HG02623 (cell line): ENCODE data around the gene DIO3.

Experiments
- ATAC-seq: cut with Tn5 transposase; IDR thresholded peaks from one replicate; pipeline ENCODE4 v1.9.1; 2021; ENCODE audit warnings: moderate library complexity; ENCODE audit not compliant: unreplicated experiment

Gene DIO3

DNA sequence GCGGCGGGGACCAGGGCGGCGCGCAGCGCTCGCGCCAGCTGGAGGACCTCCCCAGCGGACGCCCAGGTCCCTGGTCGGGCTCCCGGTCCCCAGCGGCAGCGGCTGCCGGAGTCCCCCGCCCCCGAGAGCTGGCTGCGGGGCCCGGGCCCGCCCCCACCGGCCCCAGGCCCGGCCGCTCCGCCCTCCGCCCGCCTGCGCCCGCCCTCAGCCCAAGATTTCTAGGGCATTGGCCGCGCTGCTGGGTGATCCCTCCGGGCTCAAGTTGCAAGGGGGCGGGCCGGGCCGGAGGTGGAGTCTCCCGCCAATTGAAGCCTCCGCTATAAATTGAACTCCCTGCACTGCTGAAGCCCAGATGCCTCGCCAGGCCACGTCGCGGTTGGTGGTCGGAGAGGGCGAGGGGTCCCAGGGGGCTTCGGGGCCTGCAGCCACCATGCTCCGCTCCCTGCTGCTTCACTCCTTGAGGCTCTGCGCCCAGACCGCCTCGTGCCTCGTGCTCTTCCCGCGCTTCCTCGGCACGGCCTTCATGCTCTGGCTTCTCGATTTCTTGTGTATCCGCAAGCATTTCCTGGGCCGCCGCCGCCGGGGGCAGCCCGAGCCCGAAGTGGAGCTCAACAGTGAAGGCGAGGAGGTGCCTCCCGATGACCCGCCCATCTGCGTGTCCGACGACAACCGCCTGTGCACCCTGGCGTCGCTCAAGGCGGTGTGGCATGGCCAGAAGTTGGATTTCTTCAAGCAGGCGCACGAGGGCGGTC, at the start of gene DIO3:
Gene DIO3 (plus strand): TSS at position 351 of the 752 bp plus-strand sequence.
- no peak for ATAC-seq

DNA sequence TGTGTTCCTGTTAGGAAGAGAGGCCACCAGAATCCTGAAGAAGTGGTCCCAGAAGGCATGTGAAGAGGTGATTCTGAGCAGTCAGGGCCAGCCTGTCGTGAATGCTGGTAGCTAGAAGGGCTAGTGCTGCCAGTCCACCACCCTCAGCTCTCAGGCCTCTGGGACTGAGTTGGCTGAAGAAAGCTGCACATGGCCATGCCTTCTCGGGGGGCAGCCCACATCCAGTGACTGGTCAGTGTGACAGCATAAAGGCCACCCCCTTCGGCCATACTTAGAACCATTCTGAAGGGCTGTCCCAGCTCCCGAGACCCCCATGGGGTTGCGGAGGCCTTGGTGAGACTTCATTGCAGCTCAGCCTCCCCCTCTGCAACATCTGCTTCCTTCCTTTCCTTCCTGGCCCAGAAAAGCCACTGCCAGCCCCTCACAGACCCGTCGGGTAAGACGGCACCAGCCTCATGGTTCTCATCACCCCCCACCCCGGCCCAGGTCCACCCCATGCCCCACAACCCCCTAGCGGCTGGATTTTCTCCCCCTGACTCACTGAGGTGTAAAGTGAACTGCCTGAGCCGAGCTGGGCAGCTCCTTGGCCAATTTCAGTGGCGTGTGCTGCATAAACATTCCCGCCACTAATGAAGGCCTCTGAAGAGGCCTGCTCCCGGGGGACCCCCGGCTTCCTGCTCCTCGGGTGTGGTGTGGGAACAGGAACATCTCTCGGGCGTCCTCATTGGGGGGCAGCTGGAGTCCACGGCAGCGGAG, 49.5 kb upstream of the DIO3 start:
- no peak for ATAC-seq

DNA sequence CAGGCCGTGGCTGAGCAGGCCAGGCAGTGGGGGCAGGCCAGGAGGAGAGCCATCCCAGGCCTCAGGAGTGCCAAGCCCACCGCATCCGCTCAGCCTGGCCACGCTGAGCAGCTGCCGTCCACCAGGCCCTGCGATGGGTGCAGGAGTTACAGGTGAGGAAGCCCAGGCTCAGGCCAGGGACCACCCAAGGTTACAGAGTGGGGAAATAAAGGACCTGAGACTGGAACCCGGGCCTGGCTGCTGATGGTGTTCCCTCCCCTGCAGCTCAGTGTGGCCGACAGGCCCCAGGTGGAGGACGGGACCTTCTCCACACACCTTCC, 49.0 kb upstream of the DIO3 start:
- ATAC-seq: no peak

DNA sequence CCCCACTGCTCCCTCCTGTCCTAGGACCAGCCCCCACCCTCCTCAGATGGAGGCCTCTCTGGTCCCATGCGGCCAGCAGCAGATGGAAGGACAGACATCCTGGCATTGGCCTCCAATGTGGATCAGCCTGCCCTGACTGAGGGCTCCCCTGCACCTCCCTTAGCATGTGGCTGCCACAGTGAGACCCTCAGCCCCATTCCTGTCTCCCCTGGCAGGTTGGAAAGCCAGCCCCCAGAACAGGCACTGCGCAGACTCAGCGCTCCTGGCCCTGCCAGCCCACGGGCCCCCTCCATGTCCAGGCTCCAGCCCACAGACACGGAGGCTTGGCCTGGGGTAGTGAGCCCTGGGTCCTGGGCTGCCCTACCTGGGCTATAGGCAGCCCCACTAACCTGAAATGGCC, 47.2 kb upstream of the DIO3 start:
- ATAC-seq: no peak

DNA sequence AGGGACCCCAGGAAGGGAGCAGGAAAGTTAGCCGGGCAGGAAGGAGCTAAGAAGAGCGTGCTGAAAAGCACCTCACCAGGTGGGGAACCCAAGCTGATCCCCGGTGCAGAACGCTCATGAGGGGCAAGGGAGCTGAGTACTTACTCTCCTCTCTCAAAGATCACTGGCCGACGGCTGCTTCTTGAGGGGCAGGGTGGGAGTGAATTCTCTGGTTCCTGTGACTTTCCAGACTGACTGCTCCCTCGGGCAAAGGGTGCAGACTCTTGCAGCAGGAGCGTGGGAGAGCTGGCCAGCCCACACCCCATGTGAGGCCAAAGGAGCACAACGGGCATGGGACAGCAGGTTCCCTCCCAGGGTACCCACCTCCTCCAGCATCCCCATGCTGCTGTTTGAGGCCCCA, 44.9 kb upstream of the DIO3 start:
- no peak for ATAC-seq

DNA sequence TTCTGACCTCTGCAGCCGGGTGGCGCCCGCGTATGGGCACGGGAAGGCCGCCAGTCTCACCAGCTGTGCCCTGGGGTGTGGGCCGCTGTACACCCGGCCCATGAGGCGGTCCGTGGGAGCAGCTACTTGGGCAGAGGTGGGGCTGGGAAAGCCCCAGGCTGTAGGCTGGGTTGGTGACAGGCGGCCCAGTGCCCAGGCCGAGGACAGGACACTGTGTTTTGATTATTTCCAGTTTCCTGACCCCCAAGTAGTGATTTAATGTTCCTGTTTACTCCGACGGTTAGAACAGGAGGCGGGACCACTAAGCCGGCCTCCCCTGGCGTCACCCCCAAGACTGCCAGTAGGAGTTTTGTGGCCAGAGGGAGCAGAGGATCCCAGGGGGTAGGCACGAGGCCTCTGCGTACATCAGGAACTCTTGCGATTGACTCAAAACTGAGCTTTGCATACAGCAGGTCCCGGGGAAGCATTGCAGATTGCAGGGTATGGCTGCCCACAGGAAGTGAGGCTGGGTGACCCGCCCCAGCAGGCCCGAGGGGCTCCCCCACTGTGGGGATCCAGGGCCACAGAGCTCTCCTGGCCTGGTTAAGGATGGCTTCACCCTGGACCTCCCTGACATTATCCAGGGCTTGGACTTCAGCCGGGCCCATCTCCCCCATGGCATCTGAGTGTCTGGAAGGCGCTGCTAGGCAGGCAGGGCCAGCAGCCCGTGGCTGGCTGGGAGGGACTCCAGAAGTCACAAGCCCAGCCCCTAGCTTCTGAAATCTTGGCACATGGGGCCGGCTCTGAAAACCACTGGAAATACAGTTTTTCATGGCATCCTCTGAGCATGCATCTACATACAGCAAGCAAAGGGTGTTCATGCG, 42.5 kb upstream of the DIO3 start:
- no peak for ATAC-seq

DNA sequence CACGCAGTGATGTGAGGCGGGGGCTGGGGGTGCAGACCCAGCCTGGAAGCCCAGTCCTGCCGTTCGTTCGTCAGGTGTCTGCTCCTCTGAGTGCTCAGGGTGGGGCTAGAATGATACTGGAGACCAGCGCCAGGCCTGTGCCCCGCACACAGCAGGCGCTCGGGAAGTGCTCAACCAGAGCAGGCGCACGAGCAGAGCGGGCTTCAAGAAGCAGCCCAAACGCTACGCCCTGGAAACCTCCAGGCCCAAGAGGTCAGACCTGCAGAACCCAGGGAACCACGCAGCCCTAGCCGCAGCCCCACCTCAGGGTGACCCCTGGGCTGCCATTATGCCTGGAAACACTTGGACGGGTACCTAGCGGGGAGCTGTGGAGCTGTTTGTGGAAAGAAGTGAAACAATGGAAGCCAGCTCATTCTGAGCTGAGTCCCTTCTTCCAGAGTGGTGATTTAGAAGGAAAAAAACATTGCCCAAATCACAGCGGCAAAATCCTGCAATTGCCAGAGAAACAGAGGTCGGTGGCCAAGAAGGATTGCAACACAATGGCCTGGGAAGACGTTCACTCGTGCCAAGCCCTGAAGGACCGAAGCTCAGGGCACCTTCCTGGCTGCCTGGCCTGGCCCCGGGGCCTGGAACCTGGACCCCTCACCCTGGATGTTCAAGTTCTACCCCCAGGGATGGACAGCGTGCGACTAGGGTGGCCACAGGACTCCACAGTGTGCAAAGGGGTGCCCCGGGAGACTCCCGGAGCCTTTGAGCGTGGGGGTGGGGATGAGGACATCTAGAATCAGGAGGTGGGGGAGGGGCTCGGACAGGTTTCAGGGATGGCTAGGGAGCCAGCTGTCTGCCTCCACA, 40.4 kb upstream of the DIO3 start:
- ATAC-seq: no peak

DNA sequence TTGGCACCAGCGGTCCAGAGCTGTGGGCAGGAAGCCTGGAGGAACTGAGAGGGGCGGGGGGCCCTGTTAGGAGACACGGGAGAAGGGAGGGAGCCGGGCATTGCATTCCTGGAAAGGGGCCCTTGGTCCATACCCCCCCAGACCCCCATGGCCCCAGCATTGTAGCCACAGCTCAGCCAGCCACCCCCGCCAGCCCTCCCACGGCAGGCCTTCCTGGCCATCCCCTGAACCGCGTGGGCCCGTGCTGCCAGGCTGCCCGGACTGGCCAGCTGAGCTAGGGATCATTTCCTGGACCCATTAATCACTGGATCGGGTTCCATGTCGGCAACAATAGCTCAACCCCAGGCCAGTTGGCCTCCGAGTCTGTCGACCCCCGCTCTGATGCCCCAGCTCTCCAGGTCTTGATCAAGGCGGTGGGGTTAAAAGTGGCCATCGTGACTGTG, 39.8 kb upstream of the DIO3 start:
- ATAC-seq: no peak

DNA sequence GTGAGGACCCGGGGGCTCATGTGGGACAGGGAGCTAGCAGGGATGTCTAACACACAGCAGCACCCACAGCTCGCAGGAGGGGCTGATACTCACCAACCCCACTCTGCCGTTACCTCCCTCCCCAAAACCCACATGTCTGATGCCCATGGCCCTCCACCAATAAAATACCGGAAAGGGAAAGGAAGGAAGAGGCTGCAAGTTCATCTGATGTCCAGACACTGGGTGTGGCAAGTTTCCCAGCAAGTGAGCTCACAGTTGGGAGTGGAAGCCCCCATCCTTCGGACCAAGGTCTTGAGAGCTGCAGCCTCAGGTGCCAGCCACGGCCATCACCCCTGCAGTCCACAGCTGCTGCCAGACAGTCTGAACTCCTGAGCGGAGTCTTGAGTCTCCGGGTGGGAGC, 39.3 kb upstream of the DIO3 start:
- no peak for ATAC-seq

DNA sequence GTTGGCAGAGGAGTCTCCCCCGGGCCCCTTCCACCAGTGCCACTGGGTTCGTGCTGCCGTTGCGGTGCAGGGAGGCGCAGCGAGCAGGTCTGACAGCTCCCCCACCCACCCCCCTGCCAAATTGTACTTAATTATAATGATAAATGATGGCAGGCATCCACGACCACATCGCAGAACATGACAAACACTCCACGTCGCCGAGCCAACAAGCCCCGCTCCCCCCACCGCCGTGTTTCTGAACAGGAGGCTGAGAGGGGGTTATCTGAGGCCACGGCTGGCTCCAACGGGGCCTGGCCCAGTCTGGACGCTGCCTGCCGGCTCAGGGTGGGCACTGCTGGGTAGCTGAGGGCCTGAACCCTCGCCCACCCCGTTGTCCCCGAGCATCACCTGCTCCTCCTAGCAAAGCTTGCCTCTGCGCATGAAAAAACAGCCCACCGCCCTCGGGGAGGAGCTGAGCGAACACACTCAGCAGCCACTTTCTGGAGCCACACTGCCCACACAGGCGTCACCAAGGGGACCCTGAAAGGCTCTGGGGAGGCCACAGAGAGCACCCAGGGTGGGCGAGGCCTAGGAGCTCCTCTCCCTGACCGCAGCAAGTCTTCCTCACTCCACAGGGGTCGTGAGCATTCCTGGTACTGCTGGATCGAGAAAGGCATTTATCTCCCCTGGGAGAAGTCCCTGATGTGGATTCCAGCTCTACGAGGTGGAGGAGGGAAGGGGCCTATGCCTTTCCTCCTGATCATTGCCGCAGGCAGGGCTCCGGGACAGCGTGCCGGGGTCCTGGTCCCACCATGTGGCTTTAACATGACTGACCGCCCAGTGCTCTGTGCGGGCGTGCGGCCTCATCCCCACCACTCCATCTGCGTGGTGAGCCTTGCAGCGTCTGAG, 35.4 kb upstream of the DIO3 start:
- no peak for ATAC-seq

DNA sequence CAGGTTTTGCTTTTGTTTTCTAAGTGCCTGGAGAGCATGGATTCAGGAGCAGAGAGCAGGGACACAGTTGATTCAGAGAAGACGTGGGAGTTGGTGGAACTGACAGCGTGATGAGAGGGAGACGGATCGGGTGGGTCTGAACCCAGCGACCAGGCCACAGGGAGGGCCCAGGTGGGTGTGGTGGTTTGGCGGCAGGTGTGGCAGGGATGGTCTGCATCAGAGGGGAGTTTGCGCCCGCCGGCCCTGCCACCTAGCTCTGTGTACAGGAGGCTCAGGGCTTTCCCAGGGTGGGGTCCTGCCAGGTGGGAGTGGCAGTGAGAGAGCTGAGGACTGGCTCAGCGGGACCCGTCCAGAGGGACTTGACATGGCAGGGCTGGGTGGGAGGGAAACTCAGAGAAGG, 33.3 kb upstream of the DIO3 start:
- ATAC-seq: no peak

DNA sequence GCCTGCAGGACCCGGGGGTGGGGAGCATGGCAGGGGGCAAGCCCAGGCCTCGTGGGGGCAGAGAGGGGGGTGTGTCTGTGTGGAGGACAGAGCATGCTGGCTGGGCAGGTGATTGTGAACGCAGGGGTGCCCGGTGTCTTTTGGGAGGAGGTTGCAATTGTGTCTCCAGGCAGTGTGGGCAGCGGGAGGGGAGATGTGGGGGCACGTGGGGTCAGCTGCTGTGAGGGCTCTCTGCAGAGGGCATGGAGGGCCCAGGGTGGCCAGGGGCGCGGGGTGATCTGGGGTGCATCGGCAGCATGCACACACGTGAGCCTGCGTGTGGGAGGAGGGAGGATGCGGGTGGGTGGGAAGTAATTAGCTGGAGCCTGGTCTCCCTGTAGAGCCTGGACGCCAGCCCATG, 32.2 kb upstream of the DIO3 start:
- ATAC-seq: no peak

DNA sequence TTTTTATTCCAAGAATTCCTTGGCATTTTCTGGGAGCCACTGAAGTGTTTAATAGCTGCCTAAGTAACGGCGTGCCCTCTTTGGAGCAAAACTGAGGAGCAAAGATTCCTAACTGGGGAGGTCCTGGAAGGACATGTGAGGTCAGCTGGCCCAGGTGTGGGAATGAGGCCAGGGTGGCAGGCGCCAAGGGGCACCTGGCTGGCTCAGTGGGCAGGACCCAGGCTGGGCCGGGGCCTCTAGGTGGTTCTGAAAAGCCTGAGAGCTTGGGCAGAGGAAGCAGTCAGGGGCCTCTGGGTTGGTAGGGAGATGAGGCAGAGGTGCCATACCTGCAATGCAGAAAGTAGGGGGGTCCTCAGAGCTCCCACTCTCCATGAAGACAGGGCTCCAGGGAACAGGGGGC, 27.1 kb upstream of the DIO3 start:
- no peak for ATAC-seq

DNA sequence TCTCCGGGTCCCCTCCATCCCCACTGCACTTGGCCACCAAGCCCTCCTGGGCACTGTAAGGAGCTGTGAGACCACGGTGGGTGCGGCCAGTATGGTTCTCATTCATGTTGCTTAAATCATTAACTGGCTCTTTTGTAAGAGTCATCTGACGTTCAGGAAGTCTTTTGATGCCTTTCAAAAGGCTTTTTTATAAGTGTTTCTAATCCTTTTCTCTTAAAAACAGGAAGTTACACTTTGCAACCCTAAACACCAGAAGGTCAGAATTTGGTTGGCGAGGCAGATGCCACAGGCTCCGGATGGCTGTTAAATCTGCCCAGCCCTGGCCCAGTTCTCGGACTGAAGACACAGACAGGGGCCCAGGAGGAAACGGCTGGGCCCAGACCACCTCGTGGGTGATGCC, 26.1 kb upstream of the DIO3 start:
- no peak for ATAC-seq

DNA sequence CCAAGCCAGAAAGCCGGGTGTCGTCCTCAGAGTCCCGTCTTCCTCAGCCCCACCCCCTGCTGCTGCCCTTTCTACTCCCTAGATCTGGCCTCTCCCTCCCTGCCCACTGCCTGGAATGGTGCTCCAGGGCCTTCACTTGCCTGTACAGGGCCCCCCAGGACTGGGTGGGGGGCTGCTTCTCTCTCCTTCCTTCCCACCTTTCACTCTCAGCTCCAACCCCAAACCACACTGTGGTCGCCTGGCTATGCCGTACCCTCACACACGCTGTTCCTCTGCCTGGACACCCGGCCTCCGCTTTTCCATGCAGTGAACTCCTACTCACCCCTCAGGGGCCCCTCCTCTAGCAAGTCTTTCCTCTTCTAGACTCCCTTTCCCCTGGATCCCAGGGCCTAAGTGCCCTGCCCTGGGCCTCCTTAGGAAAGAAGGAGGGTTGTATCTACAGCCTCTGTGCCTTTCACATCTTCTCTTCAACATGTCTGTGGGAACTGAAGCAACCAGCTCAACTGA, 25.5 kb upstream of the DIO3 start:
- ATAC-seq: no peak

DNA sequence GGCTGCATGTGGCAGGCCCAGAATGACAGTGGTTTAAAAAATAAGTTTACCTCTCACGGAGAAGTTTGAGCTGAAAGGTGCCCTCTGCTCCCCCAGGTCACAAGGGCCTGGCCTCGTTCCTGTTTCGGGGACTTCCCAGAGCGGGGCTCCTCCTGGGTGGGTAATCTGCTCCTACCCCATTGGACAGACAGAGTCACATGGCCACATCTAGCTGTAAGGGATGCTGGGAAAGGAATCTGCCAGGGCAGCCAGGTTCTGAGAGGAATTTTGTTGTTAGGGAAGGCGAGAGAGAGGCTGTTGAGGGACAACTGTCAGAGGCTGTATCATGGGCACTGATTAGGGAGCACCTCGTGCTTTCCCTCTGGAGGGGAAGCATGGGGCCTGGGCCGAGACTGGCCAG, 24.0 kb upstream of the DIO3 start:
- ATAC-seq: no peak

DNA sequence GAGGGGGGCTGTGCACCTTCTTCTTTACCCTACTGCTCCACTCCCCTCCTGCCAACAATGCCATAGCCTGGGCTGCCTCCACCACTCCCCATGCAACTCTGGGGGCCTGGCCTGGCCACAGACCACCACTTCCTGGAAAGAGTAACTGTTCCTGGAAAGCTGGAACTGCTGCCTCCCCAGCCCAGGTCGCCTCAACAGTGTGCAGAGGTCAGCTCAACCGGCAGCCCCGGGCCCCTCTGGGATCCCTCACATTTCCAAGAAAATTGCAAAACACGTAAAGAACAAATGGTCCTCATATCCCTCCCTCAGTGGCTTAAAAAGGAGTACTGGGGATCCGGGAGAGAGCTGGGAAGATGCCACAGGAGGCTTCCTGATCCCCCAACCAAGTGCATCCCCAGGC, 22.4 kb upstream of the DIO3 start:
- no peak for ATAC-seq

DNA sequence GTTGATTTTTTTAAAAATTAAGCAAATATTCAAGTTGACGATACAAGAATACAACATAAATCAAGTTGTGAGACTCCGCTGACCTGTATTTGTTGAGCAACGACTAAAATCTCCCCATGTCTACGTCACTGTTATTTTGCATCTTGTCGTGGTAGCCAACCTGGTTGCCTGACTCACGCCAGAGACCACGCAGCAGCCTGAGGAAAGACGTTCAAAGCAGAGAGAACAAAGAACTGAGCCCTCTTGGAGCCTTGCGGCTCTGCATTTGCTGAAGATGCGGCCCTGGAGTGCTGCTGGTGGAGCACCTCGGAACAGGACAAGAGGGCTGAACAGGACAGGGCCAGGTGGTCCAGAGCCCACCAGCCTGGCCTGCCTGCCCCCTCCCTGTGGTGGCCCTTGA, 21.4 kb upstream of the DIO3 start:
- no peak for ATAC-seq
